ENCODE measurements around the gene CMYA5.

CMYA5 gene

DNA sequence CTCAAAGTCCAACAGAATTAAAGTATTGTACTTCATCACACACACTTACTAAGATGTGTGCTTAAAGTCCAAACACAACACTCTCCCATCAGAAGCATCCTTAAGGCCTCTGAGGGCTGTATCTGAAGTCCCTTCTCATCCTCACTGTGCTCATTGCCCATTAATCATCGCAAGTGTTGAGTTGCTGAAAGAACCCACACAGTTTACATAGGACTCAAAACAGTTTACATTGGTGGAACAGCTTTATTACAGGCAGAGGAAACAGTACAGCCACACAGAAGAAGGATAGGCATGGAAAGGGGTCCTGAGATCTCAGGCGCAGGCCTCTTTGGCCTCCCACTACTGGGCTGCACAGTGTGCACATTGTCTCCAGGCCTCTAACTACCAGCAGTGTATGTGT is 113.4 kb downstream of the CMYA5 start:
- no peak overlapping the region for H3K9ac ChIP-seq (ENCODE audit: low read length)
- H3K9me2 ChIP-seq (ENCODE audit: low read depth, low read length) = no peaks in the 10 kb centered on the region
- no peak overlapping the region for H3K4me2 ChIP-seq (ENCODE audit: low read length)
- no peak overlapping the region for H3K27ac ChIP-seq (ENCODE audit: low read depth, low read length, poor library complexity, severe bottlenecking)
- H4K20me1 ChIP-seq (ENCODE audit: insufficient read depth, low read length) = no peaks in the 10 kb centered on the region
- no peaks in the 10 kb centered on the region for H3K9me3 ChIP-seq (ENCODE audit: low read length)
- TF ChIP-seq, protein P1, sequence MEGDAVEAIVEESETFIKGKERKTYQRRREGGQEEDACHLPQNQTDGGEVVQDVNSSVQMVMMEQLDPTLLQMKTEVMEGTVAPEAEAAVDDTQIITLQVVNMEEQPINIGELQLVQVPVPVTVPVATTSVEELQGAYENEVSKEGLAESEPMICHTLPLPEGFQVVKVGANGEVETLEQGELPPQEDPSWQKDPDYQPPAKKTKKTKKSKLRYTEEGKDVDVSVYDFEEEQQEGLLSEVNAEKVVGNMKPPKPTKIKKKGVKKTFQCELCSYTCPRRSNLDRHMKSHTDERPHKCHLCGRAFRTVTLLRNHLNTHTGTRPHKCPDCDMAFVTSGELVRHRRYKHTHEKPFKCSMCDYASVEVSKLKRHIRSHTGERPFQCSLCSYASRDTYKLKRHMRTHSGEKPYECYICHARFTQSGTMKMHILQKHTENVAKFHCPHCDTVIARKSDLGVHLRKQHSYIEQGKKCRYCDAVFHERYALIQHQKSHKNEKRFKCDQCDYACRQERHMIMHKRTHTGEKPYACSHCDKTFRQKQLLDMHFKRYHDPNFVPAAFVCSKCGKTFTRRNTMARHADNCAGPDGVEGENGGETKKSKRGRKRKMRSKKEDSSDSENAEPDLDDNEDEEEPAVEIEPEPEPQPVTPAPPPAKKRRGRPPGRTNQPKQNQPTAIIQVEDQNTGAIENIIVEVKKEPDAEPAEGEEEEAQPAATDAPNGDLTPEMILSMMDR (IDR thresholded peaks at IDR 0.05; ENCODE audit: low read length) = no peak
- no peak for TF ChIP-seq EZH2 (IDR thresholded peaks at IDR 0.05; ENCODE audit: borderline replicate concordance, low read length)
- no peaks in the 10 kb centered on the region for H3K4me1 ChIP-seq (ENCODE audit: insufficient read depth, low read length, severe bottlenecking)
- no peak overlapping the region for H3K4me3 ChIP-seq (ENCODE audit: low read depth, low read length, poor library complexity, severe bottlenecking)
- H3K79me2 ChIP-seq (ENCODE audit: insufficient read depth, low read length) = no peaks in the 10 kb centered on the region
- no peaks in the 10 kb centered on the region for H3K27me3 ChIP-seq (ENCODE audit: insufficient read depth, low read length)
- no peak overlapping the region for H2AFZ ChIP-seq (ENCODE audit: low read length)
- no peaks in the 10 kb centered on the region for H3F3A ChIP-seq (ENCODE audit: insufficient read depth, low read length)
- H3K36me3 ChIP-seq (ENCODE audit: insufficient read depth, low read length) = no peaks in the 10 kb centered on the region

DNA sequence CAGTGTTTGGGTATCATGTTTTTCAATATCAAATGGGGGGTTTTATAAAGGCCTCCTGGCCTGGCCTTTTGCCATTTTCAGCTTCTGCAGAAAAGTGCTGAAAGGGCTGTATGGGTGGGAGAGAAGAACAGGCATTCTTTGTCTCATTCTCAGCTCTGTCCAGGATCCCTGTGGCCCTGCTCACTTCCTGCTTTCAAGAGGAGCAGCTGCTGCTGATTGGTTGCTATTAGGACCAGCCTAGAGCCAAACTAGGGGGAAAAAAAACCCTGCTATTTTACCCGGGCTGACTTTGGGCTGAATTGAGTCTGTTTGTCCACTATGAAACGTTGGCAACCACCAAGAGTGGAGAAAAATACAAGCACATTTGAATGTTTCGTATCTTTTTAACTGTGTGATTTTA is 117.1 kb downstream of the CMYA5 start:
- TF ChIP-seq EZH2 (IDR thresholded peaks at IDR 0.05; ENCODE audit: borderline replicate concordance, low read length) = no peak
- TF ChIP-seq, protein P1 (IDR thresholded peaks at IDR 0.05; ENCODE audit: low read length) = no peak
- H3K27me3 ChIP-seq (ENCODE audit: insufficient read depth, low read length) = no peaks in the 10 kb centered on the region
- H3K4me3 ChIP-seq (ENCODE audit: low read depth, low read length, poor library complexity, severe bottlenecking) = no peak overlapping the region
- no peaks in the 10 kb centered on the region for H3K36me3 ChIP-seq (ENCODE audit: insufficient read depth, low read length)
- H3K27ac ChIP-seq (ENCODE audit: low read depth, low read length, poor library complexity, severe bottlenecking) = no peak overlapping the region
- no peaks in the 10 kb centered on the region for H3F3A ChIP-seq (ENCODE audit: insufficient read depth, low read length)
- H4K20me1 ChIP-seq (ENCODE audit: insufficient read depth, low read length) = no peaks in the 10 kb centered on the region
- H3K9me2 ChIP-seq (ENCODE audit: low read depth, low read length) = no peaks in the 10 kb centered on the region
- no peak overlapping the region for H3K9ac ChIP-seq (ENCODE audit: low read length)
- H3K4me2 ChIP-seq (ENCODE audit: low read length) = no peak overlapping the region
- H3K9me3 ChIP-seq (ENCODE audit: low read length) = no peaks in the 10 kb centered on the region
- no peak overlapping the region for H2AFZ ChIP-seq (ENCODE audit: low read length)
- H3K79me2 ChIP-seq (ENCODE audit: insufficient read depth, low read length) = no peaks in the 10 kb centered on the region
- H3K4me1 ChIP-seq (ENCODE audit: insufficient read depth, low read length, severe bottlenecking) = no peaks in the 10 kb centered on the region

DNA sequence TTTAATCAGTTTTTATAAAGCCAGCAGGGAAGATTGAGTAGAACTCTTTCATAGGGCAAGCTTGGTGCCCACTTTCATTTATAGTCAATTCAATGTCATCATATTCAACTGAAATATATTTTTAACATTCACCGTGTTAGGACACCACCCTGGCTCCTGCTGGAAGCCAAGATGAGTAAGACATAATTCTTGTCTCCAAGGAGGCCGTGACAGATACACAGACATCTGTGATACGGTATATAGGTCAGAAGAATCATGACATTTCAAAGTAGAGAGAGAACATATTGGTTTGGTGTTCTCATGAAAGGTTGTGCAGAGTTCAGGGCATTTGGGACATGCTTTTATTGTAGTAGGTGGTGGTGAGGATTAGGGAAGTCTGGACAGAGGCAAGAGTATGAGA is 120.1 kb downstream of the CMYA5 start:
- H4K20me1 ChIP-seq (ENCODE audit: insufficient read depth, low read length) = no peaks in the 10 kb centered on the region
- no peaks in the 10 kb centered on the region for H3K27me3 ChIP-seq (ENCODE audit: insufficient read depth, low read length)
- H3K4me3 ChIP-seq (ENCODE audit: low read depth, low read length, poor library complexity, severe bottlenecking) = no peak overlapping the region
- H3K27ac ChIP-seq (ENCODE audit: low read depth, low read length, poor library complexity, severe bottlenecking) = no peak overlapping the region
- no peaks in the 10 kb centered on the region for H3K36me3 ChIP-seq (ENCODE audit: insufficient read depth, low read length)
- H3K9ac ChIP-seq (ENCODE audit: low read length) = no peak overlapping the region
- no peaks in the 10 kb centered on the region for H3K9me3 ChIP-seq (ENCODE audit: low read length)
- no peaks in the 10 kb centered on the region for H3K79me2 ChIP-seq (ENCODE audit: insufficient read depth, low read length)
- no peaks in the 10 kb centered on the region for H3F3A ChIP-seq (ENCODE audit: insufficient read depth, low read length)
- no peak overlapping the region for H2AFZ ChIP-seq (ENCODE audit: low read length)
- no peaks in the 10 kb centered on the region for H3K4me1 ChIP-seq (ENCODE audit: insufficient read depth, low read length, severe bottlenecking)
- H3K9me2 ChIP-seq (ENCODE audit: low read depth, low read length) = no peaks in the 10 kb centered on the region
- H3K4me2 ChIP-seq (ENCODE audit: low read length) = no peak overlapping the region
- no peak for TF ChIP-seq EZH2 (IDR thresholded peaks at IDR 0.05; ENCODE audit: borderline replicate concordance, low read length)
- TF ChIP-seq, protein P1 (IDR thresholded peaks at IDR 0.05; ENCODE audit: low read length) = no peak

All from OCI-LY1 (cell line).